ENCODE results near the gene DUSP2.

DUSP2 gene

DNA sequence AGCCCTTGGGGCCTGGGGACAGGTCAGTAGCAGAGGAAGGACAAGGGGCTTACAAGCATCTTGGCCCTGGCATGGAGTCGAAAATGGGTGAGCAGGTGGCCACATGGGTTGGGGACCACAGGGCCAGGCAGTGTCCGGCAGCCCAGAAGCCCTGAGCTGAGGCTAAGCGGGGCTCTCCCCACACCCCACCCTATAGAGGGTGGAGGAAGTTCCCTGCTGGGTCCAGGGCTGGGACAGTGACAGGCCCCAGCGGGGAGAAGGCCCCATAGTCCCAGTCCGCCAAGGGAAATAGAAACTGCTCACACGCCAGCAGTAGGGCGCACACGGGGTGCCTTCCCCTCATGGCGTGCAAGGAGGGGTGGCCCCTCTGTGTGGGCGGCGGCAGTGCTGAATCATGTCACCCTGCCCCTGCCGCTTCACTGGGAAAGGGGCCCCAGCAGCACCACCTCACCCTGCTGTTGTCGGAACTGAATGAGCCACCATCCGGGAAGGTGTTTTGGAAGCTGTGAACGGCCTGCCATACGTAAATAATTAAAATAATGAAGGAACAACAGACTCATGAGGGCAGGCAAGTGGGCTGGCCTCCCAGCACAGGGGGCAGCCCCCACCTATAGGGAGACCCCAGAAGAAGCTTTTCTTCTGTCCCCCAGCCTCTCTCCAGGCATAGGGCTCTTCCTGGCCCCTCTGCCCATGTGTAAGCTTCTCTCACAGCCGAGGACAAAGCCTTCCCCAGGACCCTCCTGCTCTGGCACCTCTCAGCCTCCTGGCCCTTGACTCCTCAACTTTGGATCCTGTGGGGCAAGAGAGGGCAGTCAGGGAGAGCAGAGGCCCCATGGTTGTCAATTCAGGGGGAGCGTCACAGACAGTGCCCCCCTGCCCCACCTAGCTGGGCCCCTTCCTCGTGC, 12.7 kb upstream of the DUSP2 start:
- TF ChIP-seq CREB1 (IDR thresholded peaks at IDR 0.05; ENCODE audit: low read depth) = no peak
- TF ChIP-seq, protein P1, sequence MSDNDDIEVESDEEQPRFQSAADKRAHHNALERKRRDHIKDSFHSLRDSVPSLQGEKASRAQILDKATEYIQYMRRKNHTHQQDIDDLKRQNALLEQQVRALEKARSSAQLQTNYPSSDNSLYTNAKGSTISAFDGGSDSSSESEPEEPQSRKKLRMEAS (IDR thresholded peaks at IDR 0.05) = no peak
- no peak for TF ChIP-seq EP300 (IDR thresholded peaks at IDR 0.05; ENCODE audit: borderline replicate concordance)
- TF ChIP-seq ZBTB7A (IDR thresholded peaks at IDR 0.05; ENCODE audit: low read depth) = no peak
- no peak for TF ChIP-seq CEBPB (IDR thresholded peaks at IDR 0.05)

GRCh38 chr2:96156926-96157648, 11.8 kb upstream of the DUSP2 start:
- TF ChIP-seq ZBTB7A (IDR thresholded peaks at IDR 0.05; ENCODE audit: low read depth) (no peak), RAD21 (IDR thresholded peaks at IDR 0.05; ENCODE audit: low read depth) (no peak), TEAD4 (IDR thresholded peaks at IDR 0.05) (no peak), NFIC (IDR thresholded peaks at IDR 0.05) (no peak), EGR1 (IDR thresholded peaks at IDR 0.05) (no peak), EP300 (IDR thresholded peaks at IDR 0.05; ENCODE audit: borderline replicate concordance) (no peak), YY1 (IDR thresholded peaks at IDR 0.05; ENCODE audit: low read depth) (no peak), FOXM1 (IDR thresholded peaks at IDR 0.05; ENCODE audit: borderline replicate concordance, low read depth) (no peak), TCF12 (IDR thresholded peaks at IDR 0.05; ENCODE audit: low read depth) (no peak), CREB1 (IDR thresholded peaks at IDR 0.05; ENCODE audit: low read depth) (no peak), CEBPB (IDR thresholded peaks at IDR 0.05) (no peak), TAF1 (IDR thresholded peaks at IDR 0.05; ENCODE audit: low read depth) (no peak)
- TF ChIP-seq, protein P1 (IDR thresholded peaks at IDR 0.05) = no peak
- TF ChIP-seq, protein P2, sequence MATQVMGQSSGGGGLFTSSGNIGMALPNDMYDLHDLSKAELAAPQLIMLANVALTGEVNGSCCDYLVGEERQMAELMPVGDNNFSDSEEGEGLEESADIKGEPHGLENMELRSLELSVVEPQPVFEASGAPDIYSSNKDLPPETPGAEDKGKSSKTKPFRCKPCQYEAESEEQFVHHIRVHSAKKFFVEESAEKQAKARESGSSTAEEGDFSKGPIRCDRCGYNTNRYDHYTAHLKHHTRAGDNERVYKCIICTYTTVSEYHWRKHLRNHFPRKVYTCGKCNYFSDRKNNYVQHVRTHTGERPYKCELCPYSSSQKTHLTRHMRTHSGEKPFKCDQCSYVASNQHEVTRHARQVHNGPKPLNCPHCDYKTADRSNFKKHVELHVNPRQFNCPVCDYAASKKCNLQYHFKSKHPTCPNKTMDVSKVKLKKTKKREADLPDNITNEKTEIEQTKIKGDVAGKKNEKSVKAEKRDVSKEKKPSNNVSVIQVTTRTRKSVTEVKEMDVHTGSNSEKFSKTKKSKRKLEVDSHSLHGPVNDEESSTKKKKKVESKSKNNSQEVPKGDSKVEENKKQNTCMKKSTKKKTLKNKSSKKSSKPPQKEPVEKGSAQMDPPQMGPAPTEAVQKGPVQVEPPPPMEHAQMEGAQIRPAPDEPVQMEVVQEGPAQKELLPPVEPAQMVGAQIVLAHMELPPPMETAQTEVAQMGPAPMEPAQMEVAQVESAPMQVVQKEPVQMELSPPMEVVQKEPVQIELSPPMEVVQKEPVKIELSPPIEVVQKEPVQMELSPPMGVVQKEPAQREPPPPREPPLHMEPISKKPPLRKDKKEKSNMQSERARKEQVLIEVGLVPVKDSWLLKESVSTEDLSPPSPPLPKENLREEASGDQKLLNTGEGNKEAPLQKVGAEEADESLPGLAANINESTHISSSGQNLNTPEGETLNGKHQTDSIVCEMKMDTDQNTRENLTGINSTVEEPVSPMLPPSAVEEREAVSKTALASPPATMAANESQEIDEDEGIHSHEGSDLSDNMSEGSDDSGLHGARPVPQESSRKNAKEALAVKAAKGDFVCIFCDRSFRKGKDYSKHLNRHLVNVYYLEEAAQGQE (IDR thresholded peaks at IDR 0.05; ENCODE audit: low read depth) = no peak
- TF ChIP-seq, protein P3, sequence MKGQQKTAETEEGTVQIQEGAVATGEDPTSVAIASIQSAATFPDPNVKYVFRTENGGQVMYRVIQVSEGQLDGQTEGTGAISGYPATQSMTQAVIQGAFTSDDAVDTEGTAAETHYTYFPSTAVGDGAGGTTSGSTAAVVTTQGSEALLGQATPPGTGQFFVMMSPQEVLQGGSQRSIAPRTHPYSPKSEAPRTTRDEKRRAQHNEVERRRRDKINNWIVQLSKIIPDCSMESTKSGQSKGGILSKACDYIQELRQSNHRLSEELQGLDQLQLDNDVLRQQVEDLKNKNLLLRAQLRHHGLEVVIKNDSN (IDR thresholded peaks at IDR 0.05) = no peak

DNA sequence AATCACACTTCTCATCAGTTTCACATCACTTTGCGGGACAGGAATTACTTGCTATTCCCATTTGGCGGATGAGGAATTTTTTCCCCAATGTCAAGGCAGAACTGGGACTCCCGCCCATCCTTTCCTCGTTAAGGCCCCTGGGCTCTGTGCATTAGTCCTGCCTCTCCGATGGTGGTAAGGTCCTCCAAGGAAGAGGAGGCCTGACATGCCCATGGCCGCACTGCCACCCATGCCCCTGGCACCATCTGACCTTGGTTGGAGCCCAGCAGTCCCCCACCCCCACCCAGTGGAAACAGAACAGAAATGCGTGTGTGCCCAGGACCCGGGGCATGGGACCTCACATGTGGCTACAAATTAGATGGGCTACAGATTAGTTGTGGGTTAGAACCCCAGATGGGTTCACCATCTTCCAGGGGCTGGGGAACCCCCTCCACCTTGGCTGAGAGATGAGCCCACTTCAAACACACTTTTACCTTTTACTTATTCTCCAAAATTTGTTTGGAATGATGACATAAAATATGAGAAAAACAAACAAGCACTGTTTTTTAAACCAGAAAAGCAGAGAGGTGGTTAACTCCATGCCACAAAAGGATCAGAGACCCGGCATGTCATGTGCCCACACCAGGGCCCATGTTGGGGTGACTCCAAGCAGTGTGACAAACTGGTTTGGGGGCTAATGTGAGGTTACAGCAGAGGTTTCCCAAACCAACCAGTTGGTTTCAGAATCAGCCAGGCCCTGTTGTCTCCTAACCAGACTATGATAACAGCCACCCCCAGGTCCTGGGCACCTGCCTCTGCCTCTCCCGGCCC, 11.0 kb upstream of the DUSP2 start:
- TF ChIP-seq TCF12 (IDR thresholded peaks at IDR 0.05; ENCODE audit: low read depth) (no peak), ZBTB7A (IDR thresholded peaks at IDR 0.05; ENCODE audit: low read depth) (no peak), CEBPB (IDR thresholded peaks at IDR 0.05) (no peak), CREB1 (IDR thresholded peaks at IDR 0.05; ENCODE audit: low read depth) (no peak), EP300 (IDR thresholded peaks at IDR 0.05; ENCODE audit: borderline replicate concordance) (no peak), FOXM1 (IDR thresholded peaks at IDR 0.05; ENCODE audit: borderline replicate concordance, low read depth) (no peak), TAF1 (IDR thresholded peaks at IDR 0.05; ENCODE audit: low read depth) (no peak), TEAD4 (IDR thresholded peaks at IDR 0.05) (no peak), RAD21 (IDR thresholded peaks at IDR 0.05; ENCODE audit: low read depth) (no peak), YY1 (IDR thresholded peaks at IDR 0.05; ENCODE audit: low read depth) (no peak)
- TF ChIP-seq, protein P2 (IDR thresholded peaks at IDR 0.05; ENCODE audit: low read depth) = no peak

- TF ChIP-seq CEBPB (IDR thresholded peaks at IDR 0.05) (no peak), ZBTB7A (IDR thresholded peaks at IDR 0.05; ENCODE audit: low read depth) (no peak), YY1 (IDR thresholded peaks at IDR 0.05; ENCODE audit: low read depth) (no peak), TCF12 (IDR thresholded peaks at IDR 0.05; ENCODE audit: low read depth) (no peak), EGR1 (IDR thresholded peaks at IDR 0.05) (no peak), CREB1 (IDR thresholded peaks at IDR 0.05; ENCODE audit: low read depth) (no peak), TEAD4 (IDR thresholded peaks at IDR 0.05) (no peak), RAD21 (IDR thresholded peaks at IDR 0.05; ENCODE audit: low read depth) (no peak), EP300 (IDR thresholded peaks at IDR 0.05; ENCODE audit: borderline replicate concordance) (no peak), TAF1 (IDR thresholded peaks at IDR 0.05; ENCODE audit: low read depth) (no peak), FOXM1 (IDR thresholded peaks at IDR 0.05; ENCODE audit: borderline replicate concordance, low read depth) (no peak), NFIC (IDR thresholded peaks at IDR 0.05) (no peak)
- TF ChIP-seq, protein P3 (IDR thresholded peaks at IDR 0.05) = no peak
- TF ChIP-seq, protein P2 (IDR thresholded peaks at IDR 0.05; ENCODE audit: low read depth) = no peak
- TF ChIP-seq, protein P1 (IDR thresholded peaks at IDR 0.05) = no peak
Observed at GRCh38 chr2:96154506-96155380, 9.5 kb upstream of the DUSP2 start.
